GM19025 (cell line): Measurements from ENCODE around the gene C16orf74.

Experiments used
- ATAC-seq: cut with Tn5 transposase; IDR thresholded peaks from one replicate; pipeline ENCODE4 v1.9.1; 2021; ENCODE audit warnings: mild to moderate bottlenecking, low read depth, moderate library complexity; ENCODE audit not compliant: unreplicated experiment

C16orf74 gene

DNA sequence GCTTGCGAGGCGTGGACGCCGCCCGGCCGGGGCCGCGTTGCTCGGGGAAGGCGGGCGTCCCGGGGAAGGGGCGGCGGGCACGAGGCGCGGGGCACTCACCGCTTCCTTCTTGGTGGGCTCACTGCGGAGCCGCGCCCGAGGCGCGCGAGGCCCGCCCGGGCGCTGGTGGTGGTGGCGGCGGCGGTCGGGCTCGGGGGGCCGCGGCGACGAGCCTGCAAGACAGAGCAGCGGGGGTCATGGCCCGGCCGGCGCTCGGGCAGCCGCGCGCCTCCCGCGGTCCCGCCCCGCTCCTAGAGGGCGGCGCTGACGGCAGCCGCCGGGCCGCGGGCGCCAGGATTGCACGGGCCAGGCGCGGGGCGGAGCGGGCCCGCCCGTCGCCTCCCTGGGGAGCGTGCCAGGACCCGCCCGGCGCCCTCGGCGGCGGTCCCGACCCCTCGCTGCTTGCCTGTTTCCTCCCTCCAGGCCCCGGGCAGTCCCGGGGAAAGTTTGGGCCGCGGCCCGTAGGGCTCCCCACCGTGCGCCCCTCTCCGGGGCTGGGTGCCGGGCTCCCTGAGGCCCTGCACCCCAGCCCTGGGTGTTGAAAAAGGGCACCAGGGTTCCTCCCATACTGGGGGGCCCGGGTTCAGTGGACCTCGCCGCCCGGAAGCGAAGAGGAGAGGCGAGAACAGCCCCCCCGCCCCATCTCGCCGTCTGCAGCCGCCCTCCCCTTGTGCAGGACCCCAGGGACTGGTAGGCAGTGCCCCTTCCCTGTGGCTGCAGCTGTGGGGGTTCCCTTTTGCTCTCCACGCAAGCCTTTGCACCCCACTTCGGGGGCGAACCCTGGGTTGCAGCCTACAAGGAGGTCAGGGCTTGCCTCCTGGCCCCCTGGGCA is at the start of gene C16orf74:
Gene C16orf74, minus strand, starts transcription at position 270 of the 871 bp plus-strand sequence. CDS start 15,879 bp downstream, outside the sequence.
- no peak for ATAC-seq

- ATAC-seq = no peak
Measured at GRCh38 chr16:85800321-85800669, 49.4 kb upstream of the C16orf74 start.

DNA sequence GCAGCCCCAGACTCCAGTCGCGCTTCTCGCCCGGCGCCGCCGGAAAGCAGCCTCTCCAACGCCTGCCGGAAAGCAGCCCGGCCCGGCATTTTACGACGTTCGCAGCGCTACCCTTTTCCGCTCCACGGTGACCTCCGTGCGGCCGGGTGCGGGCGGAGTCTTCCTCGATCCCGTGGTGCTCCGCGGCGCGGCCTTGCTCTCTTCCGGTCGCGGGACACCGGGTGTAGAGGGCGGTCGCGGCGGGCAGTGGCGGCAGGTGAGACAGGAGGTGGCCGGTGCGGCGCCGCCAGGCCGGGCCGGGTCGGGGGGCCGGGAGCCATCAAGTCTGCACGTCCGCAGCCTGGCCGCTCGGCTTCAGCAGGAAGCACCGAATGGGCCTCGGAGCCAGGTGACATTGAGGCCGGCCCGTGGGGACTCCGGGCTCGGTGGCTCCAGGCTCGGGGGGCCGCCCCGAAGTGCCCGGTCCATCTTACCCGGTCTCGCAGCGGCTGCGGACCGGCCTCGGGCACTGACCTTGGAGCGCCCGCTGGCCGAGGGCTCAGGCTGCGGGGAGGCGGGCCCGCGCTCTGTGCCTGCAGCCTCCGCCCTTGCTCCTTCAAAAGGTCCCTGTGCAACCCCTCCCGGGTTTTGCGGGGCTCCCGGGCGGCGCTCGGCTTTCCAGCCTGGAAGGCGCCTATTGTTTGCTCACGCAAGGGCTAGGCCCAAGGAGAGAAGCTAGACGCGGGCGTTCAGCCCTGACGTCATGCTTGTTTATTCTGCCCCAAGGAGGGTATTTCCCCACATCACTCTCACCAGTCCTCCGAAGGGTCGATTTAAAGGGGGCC is 48.8 kb upstream of the C16orf74 start, which contains the start of the genes COX4I1 and EMC8:
Gene COX4I1, plus strand, starts transcription at position 199 of the 824 bp plus-strand sequence. CDS start 1,511 bp downstream, outside the sequence.
Gene EMC8, minus strand, starts transcription at position 48 of the 824 bp plus-strand sequence. CDS start 249 bp downstream, outside the sequence.
- ATAC-seq = peak; percentile 82

- ATAC-seq = no peak
Measured at GRCh38 chr16:85798901-85799496, 48.1 kb upstream of the C16orf74 start.

- no peak for ATAC-seq
Measured at GRCh38 chr16:85798283-85798776, 47.4 kb upstream of the C16orf74 start.

DNA sequence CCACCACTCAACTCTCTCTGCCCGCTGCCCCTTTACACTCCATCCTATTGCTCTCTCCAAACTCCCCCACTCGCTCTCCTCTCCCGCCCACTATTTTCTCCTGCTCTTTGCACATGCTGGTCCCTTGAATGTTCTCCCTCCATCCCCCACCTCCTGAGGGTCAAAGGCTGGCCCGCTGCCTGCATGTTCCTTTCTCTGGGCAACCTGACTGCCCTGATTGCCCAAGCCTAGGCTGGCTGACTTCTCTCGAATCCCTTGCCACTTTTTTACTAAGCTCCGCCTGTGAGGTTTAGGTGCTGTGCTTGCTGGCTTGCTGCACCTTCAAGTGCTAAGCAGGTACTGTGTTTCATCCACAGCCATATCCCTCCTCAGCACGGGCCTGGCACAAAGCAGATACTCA is 45.7 kb upstream of the C16orf74 start:
- no peak for ATAC-seq

DNA sequence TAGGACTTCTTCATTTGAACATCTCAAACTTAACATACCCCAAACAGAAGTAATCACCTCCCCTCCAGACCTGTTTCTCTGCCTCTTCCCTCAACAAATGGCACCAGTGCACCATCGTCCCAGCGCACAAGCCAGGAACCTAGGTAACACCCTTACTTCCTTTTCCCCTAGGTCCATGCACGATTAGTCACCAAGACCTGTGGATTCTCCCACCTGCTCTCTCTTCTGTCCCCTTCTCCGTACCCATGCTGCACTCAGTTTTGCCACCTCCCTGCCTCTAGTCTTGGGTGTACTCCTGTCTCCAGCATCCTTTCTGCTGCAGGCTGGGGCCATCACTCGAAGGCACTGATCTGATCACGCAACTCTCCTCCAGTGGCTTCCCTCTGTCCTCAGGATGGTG is 45.3 kb upstream of the C16orf74 start:
- ATAC-seq = no peak

- ATAC-seq = no peak
Measured at GRCh38 chr16:85794696-85795095, 43.8 kb upstream of the C16orf74 start.

DNA sequence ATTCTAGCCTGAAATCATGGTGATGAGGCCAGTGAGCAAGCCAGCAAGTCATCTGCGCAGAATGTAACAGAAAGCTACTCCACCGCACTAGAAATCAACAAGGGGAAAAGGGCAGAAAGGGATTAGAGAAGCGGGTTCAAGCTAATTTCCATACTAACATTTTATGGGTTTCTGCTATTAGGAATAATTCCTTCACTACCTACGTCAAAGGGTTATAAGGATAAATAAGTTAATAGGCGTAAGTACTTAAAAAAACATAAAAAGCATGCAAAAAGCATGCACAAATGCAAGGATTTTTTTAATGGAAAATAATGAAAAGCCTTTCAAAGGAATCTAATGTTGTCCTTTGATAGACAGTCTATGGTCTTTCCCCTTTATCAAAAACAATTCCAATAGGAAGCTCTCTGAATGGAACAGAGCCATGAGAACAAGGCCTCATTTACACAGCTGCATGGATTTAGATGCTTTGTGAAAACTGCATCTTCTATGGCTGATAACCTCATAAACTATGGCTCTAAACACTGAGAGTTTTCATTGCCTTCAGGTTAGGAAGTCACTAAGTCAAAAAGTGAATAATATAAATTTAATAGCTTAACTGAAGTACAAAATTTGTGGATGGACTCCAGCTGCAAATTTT is 42.9 kb upstream of the C16orf74 start:
- ATAC-seq = no peak

- no peak for ATAC-seq
Measured at GRCh38 chr16:85789773-85790172, 38.9 kb upstream of the C16orf74 start.

- ATAC-seq = no peak
Measured at GRCh38 chr16:85788819-85789218, 37.9 kb upstream of the C16orf74 start.

DNA sequence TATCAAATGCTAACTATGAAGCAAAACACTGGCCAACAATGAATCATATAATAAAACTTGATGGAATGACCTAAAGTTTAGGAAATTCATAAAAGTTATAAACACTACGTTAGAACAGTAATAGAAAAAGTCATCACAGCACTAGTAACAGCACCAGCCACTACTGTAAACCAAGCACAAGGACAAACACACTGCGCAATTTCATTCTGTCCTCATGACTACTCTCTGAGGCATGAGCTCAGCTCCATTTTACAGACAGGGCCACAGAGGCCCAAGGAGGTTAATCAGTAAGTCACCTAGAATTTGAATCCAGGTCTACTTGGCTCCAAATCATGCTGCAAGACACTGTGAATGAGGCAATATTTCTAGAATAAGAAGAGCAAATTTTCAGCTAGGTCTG is 35.0 kb upstream of the C16orf74 start:
- no peak for ATAC-seq

DNA sequence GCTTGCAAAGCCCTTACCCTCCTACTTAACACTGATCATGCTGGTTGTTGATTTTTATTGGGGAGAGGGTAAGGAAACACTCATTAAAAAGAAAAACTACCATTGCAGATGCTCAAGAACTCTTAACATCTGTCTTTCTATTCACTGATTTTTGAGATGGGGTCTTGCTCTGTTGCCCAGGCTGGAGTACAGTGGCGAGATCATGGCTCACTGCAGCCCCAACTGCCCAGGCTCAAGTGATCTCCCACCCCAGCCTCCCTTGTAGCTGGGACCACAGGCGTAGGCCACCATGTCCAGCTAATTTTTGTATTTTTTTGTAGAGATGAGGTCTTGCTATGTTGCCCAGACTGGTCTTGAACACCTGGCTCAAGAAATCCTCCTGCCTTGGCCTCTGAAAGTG is 33.9 kb upstream of the C16orf74 start:
- ATAC-seq = no peak

DNA sequence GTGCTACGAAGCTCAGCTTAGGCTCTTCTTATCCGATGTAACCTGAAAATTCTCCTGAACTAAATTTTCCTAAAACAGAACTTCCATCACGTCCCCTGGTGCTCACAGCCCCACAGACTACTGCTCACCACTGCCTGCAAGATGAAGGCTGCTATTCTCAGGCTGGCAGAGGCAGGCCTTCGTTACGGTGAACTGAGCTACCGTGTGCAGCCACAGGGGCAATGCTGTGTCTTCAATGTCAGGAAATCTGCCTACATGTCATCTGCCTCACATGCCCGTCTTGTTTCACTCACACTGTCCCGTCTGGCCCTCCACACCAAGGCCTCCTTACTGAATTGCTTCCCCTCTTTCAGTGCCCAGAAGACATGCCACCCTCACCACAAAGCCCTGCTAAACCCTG is 32.5 kb upstream of the C16orf74 start:
- ATAC-seq = no peak

DNA sequence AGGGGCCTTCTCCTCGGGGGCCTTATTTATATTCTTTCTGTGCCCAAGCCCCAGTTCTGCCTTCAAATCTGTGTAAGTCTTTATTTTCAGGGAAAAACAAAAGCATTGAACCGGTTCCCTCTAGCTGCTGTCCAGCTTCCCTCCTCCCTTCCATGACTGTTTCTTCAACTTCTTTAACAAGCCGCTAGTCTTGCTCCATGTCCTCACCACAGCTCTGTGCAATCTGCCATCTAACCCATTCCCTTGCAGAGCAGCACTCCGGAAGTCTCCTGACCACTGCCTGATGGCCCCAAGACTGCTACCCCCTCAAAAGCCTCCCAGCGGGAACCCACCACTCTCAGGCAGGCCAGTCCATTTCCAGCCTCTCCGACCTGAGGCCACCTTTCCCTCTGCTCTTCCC is 31.6 kb upstream of the C16orf74 start:
- ATAC-seq = no peak

DNA sequence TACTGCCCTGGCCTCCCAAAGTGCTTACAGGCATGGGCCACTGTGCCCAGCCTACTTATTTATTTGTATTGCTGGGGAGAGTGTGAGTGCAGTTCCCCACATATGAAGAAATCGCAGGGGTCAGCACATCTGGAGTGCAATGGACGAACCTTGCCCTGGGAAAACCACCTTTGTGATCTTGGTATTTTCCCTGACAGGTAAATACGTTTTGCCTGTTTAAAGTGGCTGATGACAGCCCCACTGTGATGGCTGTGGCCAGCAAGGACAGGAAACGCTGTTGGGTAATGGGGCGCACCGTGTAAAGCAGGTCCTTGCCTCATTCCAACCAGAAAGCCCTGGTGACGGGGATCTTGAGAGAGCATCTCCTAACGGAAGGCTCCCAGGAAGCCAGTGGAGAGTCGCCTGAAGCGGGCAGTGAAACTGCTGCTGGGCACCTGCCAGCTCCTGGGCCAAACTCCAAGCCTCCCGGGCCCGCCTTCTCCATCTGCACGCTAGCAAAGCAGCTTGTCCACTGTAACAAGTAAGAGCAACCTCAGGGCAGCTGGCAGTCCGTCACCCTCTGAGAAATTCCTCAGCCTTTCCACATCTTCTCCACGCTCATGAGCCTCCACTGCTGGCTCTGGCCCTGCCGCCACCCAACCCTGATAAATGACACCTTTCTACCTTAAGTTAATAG is 30.9 kb upstream of the C16orf74 start:
- no peak for ATAC-seq

GRCh38 chr16:85781156-85781555 is 30.3 kb upstream of the C16orf74 start:
- no peak for ATAC-seq

DNA sequence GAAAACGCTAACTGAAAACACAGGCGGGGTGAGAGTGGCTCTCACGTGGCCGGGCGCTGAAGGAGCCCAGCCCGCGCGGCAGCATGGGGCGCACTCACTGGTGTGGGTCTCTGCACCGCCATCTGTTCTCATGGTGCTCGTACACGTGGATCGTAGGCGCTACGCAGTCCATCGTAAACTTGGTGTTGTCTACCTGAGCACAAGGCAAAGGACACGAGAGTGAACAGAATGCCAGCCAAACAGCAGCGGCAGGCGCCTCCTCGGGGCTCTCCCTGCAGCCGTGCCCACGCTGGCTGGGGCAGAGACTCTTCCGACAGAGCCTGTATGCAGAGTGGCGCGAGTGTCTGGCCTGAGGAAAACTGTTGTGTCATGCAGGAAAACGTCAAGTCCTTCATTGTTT is 29.4 kb upstream of the C16orf74 start:
- ATAC-seq = no peak

DNA sequence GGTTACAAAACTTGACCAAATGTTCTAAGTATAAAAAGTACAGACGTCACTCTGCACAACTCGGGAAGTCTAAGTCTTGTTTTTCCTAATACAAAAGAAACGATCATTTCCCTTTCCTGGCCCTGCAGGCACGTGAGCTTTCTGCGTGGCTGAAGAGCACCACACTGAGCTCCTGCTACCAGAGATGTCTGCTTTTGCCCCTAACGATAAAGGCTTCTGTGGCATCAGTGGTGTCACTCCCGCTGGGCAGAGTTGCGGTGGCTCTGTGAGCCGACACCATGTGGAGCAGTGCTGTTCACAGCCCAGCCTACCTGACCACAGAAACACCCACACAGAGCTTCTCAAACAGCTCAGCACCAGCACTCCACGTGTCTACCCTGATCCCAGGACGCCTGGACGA is 28.0 kb upstream of the C16orf74 start:
- no peak for ATAC-seq
